ENCODE data around the gene C10orf95. TPM values are rescaled to one million over a fixed set of nuclear protein-coding genes. Genes with fewer than 3 reads are reported as not detected.

C10orf95 gene
- total RNA-seq, 1 experiment from 2014 or later = 0.45 TPM

- DNase-seq = no peak
- Histone ChIP-seq H3K4me3 (ENCODE audit: insufficient read depth, low read depth, low read length) (no peak overlapping the region), H3K27me3 (ENCODE audit: control insufficient read depth, insufficient read depth, low read length) (no peaks in the 10 kb centered on the region), H3K36me3 (replicated peaks; ENCODE audit: control insufficient read depth, insufficient read depth, low read length) (no peaks in the 10 kb centered on the region; the same call in 1 of the 2 replicates)
These were observed 22.3 kb upstream of the C10orf95 start for GRCh38 chr10:102473445-102474331.

GRCh38 chr10:102470579-102471546 is 19.5 kb upstream of the C10orf95 start:
- H3K4me3 ChIP-seq (ENCODE audit: insufficient read depth, low read depth, low read length) = no peak overlapping the region
- no peaks in the 10 kb centered on the region for H3K27me3 ChIP-seq (ENCODE audit: control insufficient read depth, insufficient read depth, low read length)
- DNase-seq = no peak
- H3K36me3 ChIP-seq (replicated peaks; ENCODE audit: control insufficient read depth, insufficient read depth, low read length) = no peaks in the 10 kb centered on the region

- DNase-seq = no peak
- H3K4me3 ChIP-seq (ENCODE audit: insufficient read depth, low read depth, low read length) = no peak overlapping the region
These were observed 17.3 kb upstream of the C10orf95 start for GRCh38 chr10:102468683-102469082.

GRCh38 chr10:102467971-102468438 is 16.7 kb upstream of the C10orf95 start:
- H3K27me3 ChIP-seq (ENCODE audit: control insufficient read depth, insufficient read depth, low read length) = no peaks in the 10 kb centered on the region
- DNase-seq = no peak
- H3K4me3 ChIP-seq (ENCODE audit: insufficient read depth, low read depth, low read length) = no peak overlapping the region
- H3K36me3 ChIP-seq (replicated peaks; ENCODE audit: control insufficient read depth, insufficient read depth, low read length) = no peaks in the 10 kb centered on the region

More at GRCh38 chr10:102468683-102469082, 17.3 kb upstream of the C10orf95 start:
- H3K27me3 ChIP-seq (ENCODE audit: control insufficient read depth, insufficient read depth, low read length) = no peaks in the 10 kb centered on the region
- no peaks in the 10 kb centered on the region for H3K36me3 ChIP-seq (replicated peaks; ENCODE audit: control insufficient read depth, insufficient read depth, low read length)

- H3K27me3 ChIP-seq (ENCODE audit: control insufficient read depth, insufficient read depth, low read length) = peaks cover 2% of the 10 kb centered on the region; the same call in 1 of the 2 replicates
- no peaks in the 10 kb centered on the region for H3K36me3 ChIP-seq (replicated peaks; ENCODE audit: control insufficient read depth, insufficient read depth, low read length)
- no peak for DNase-seq
- no peak overlapping the region for H3K4me3 ChIP-seq (ENCODE audit: insufficient read depth, low read depth, low read length)
These were observed 16.0 kb upstream of the C10orf95 start for GRCh38 chr10:102467318-102467717.

GRCh38 chr10:102465466-102465865 is 14.1 kb upstream of the C10orf95 start:
- no peak overlapping the region for H3K4me3 ChIP-seq (ENCODE audit: insufficient read depth, low read depth, low read length)
- no peak for DNase-seq
- no peaks in the 10 kb centered on the region for H3K36me3 ChIP-seq (replicated peaks; ENCODE audit: control insufficient read depth, insufficient read depth, low read length)
- peaks cover 2% of the 10 kb centered on the region; the same call in 1 of the 2 replicates for H3K27me3 ChIP-seq (ENCODE audit: control insufficient read depth, insufficient read depth, low read length)

GRCh38 chr10:102463983-102464382 is 12.6 kb upstream of the C10orf95 start:
- no peak for DNase-seq
- Histone ChIP-seq H3K27me3 (ENCODE audit: control insufficient read depth, insufficient read depth, low read length) (peaks cover 2% of the 10 kb centered on the region; the same call in 1 of the 2 replicates), H3K36me3 (replicated peaks; ENCODE audit: control insufficient read depth, insufficient read depth, low read length) (no peaks in the 10 kb centered on the region), H3K4me3 (ENCODE audit: insufficient read depth, low read depth, low read length) (no peak overlapping the region)

DNA sequence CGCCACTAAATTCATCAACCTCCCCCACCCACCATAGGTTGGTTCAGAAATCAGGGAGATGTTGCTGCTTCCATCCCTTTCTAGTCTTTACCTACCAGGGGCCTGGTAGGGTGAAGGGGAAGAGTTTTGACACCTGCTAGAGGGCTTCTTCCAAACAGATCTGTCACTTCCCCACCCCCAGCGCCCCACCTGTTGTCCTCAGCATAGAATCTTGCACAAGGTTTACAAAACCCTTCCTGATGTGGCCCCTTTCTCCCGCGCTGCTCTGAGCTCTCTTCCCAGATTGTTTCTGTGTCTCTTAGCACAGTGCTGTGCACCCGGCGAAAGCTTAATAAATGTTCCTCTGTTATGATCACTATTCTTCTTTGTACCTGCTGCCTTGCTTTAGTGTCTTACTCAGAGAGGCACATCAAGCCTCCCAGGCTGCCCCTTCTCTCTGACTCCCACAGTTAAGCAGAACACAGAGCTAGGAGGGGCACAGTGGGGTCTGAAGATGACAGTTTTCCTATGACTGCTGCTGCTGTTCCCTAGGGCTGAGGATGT is 11.2 kb upstream of the C10orf95 start:
- Histone ChIP-seq H3K36me3 (replicated peaks; ENCODE audit: control insufficient read depth, insufficient read depth, low read length) (no peaks in the 10 kb centered on the region), H3K4me3 (ENCODE audit: insufficient read depth, low read depth, low read length) (peak overlapping the region; percentile 17; the same call in 1 of the 2 replicates), H3K27me3 (ENCODE audit: control insufficient read depth, insufficient read depth, low read length) (peaks cover 2% of the 10 kb centered on the region; the same call in 1 of the 2 replicates)
- DNase-seq = no peak

DNA sequence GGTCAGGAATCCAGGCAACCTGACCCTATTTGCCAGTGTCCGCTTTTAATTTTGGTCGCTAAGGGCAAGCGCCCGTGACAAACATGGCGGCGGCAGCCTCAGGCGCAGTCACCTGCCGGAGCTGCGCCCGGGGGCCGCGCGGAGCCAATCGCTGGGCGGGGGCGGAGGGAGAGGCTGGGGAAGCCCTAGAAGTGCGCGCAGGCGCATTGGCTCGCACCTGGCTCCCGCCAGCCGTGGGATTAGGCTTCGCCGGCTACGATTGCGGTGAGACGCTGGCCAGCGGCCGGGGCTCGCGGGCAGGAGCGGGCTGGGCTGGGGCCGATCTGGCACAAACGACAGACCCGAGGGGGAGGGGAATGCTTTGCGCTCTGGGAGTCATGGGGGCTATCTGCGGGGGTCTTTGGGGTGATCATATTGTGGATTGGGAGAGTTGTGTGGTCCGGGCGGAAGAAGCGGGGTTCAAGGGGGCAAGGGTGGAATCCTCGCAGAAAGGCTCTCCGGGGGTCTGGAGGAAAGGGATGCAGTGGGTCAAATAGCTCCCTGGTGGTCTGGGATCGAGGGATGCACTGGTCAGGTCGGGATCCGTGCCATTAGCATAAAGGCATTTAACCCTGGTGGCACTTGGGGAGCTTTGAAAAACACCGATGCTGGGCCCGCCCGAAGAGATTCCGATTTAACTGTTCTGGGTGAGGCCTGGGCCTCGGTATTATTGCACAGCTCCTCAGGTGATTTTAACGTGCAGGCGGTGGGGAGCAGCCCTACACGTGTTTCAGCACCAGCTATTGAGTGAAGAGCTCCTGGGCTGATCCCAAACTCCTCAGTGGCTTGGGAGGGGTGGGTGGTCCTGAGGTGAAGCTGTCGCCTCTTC is 10.1 kb upstream of the C10orf95 start:
- Histone ChIP-seq H3K27me3 (ENCODE audit: control insufficient read depth, insufficient read depth, low read length) (peaks cover 2% of the 10 kb centered on the region; the same call in 1 of the 2 replicates), H3K36me3 (replicated peaks; ENCODE audit: control insufficient read depth, insufficient read depth, low read length) (0 out of 2 replicates have a peak, but pooled peaks cover 1% of the 10 kb centered on the region), H3K4me3 (ENCODE audit: insufficient read depth, low read depth, low read length) (peak overlapping the region; percentile 68)
- peak; percentile 100 for DNase-seq

DNA sequence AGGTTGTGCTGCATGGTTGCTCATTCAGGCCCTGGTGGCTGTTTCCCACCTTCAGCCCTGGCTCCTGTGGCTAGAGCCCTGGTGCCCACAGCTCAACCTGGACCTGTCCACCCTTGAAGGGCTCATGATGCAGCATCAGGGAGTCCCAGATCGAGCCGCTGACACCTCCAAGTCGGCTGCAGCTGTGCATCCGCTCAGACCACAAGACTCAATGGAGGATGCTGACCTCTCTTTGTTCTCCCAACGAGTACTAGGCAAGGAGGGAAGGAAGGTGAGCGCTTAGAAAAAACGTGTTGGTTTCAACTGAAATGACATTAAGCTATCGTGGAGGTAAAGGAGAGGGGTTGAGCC is 9.5 kb upstream of the C10orf95 start:
- peaks cover 2% of the 10 kb centered on the region; the same call in 1 of the 2 replicates for H3K27me3 ChIP-seq (ENCODE audit: control insufficient read depth, insufficient read depth, low read length)
- DNase-seq = no peak
- H3K4me3 ChIP-seq (ENCODE audit: insufficient read depth, low read depth, low read length) = peak overlapping the region; percentile 23; the same call in 1 of the 2 replicates
- H3K36me3 ChIP-seq (replicated peaks; ENCODE audit: control insufficient read depth, insufficient read depth, low read length) = 0 out of 2 replicates have a peak, but pooled peaks cover 1% of the 10 kb centered on the region

DNA sequence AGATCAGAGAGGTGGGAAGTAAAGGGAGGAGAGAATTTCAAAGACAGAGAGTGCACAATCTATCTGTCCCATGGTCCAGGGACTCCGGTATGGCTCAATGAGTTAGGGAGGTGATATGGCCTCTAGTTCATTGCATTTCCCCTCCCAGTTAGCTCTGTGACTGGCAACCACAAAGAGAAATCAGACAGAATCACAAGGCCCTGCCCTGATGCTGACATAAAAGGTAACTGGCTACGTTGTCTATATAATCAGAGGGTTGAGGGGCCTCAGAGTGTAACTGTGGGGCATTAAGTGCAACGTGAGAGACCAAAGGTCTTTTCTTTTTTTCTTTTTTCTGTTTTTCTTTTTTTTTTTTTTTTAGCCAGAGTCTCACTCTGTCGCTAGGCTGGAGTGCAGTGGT is 7.3 kb upstream of the C10orf95 start:
- DNase-seq = no peak
- Histone ChIP-seq H3K27me3 (ENCODE audit: control insufficient read depth, insufficient read depth, low read length) (peaks cover 2% of the 10 kb centered on the region; the same call in 1 of the 2 replicates), H3K36me3 (replicated peaks; ENCODE audit: control insufficient read depth, insufficient read depth, low read length) (peaks cover 3% of the 10 kb centered on the region), H3K4me3 (ENCODE audit: insufficient read depth, low read depth, low read length) (no peak overlapping the region)

DNA sequence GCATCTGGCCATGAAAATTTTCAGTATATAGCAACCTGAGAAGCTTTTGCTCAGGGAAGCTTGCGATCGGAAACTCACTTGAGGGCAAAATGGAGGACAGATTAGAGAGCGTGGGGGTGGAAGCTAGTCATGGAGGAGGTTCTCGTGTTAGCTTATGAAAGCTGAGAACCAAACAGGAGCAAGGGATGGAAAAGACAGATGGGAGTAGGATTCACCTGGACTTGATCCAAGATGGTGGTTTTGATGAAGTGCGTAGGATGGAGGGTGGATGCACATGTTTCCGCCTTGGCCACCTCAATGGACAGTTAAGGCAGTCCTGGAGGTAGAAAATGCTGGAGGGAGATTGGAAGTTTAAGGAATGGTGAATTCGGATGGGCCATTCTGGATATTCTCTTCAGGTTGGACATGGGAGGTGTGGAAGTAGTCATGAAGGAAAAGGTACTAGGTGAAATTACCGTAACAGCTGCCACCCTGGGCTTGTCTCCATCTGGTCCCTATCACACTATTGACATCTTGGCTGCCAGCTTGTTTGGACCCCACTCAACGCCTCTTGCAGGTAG is 6.3 kb upstream of the C10orf95 start:
- DNase-seq = no peak
- Histone ChIP-seq H3K27me3 (ENCODE audit: control insufficient read depth, insufficient read depth, low read length) (peaks cover under 1% of the 10 kb centered on the region; the same call in 1 of the 2 replicates), H3K36me3 (replicated peaks; ENCODE audit: control insufficient read depth, insufficient read depth, low read length) (peaks cover 5% of the 10 kb centered on the region), H3K4me3 (ENCODE audit: insufficient read depth, low read depth, low read length) (no peak overlapping the region)

- Histone ChIP-seq H3K4me3 (ENCODE audit: insufficient read depth, low read depth, low read length) (no peak overlapping the region), H3K27me3 (ENCODE audit: control insufficient read depth, insufficient read depth, low read length) (no peaks in the 10 kb centered on the region; the same call in 1 of the 2 replicates), H3K36me3 (replicated peaks; ENCODE audit: control insufficient read depth, insufficient read depth, low read length) (peaks cover 7% of the 10 kb centered on the region)
- DNase-seq = no peak
These were observed 4.6 kb upstream of the C10orf95 start for GRCh38 chr10:102455893-102456471.
